GM18861 (cell line): ENCODE measurements around the gene PCSK6.

Experiments used
- ATAC-seq: cut with Tn5 transposase; IDR thresholded peaks from one replicate; pipeline ENCODE4 v1.9.1; 2021; ENCODE audit not compliant: unreplicated experiment

PCSK6 gene

DNA sequence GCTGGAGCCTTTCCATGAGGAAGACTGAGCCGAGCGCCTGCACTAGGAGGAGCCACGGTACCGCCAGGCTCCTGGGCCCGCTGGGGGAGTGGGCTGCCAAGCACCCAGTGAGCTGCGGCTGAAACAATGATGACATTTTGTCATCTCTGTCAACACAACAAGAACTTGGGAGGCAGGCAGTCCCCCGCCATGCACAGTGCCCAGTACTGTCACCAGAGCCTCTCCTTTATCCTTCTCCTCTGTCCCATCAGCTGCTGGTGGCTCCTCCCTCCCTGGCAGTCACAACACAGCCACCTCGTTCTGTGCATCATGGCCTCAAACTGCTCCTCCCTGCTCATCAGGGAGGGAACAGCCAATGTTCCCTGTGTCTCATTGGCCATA, 34.0 kb upstream of the PCSK6 start:
- no peak for ATAC-seq

GRCh38 chr15:101522621-101523559, 33.4 kb upstream of the PCSK6 start:
- ATAC-seq = no peak

- ATAC-seq = no peak
These were observed 32.6 kb upstream of the PCSK6 start for GRCh38 chr15:101522091-101522490.

- no peak for ATAC-seq
These were observed 32.1 kb upstream of the PCSK6 start for GRCh38 chr15:101521591-101521990.

- no peak for ATAC-seq
These were observed 31.6 kb upstream of the PCSK6 start for GRCh38 chr15:101521069-101521468.

DNA sequence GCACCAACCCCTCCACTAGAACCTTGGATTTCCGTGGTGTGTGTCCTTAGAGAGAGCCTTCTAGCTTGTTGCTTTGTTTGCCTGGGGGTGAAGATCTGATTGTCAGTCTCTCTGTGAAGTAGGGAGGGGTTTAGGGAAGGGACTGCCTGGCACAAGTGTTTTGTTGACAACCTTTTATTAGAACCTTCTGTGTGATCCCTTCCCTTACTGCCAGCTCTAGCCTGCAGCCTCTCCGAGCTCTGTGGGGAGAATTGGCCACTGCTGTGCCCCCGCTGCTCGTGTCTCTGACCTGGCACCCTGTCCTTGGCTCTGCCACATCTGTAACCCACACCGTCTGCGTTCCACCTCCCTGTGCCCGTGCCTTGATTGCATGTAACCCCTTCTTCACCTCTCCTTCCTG, 30.9 kb upstream of the PCSK6 start:
- ATAC-seq = no peak

DNA sequence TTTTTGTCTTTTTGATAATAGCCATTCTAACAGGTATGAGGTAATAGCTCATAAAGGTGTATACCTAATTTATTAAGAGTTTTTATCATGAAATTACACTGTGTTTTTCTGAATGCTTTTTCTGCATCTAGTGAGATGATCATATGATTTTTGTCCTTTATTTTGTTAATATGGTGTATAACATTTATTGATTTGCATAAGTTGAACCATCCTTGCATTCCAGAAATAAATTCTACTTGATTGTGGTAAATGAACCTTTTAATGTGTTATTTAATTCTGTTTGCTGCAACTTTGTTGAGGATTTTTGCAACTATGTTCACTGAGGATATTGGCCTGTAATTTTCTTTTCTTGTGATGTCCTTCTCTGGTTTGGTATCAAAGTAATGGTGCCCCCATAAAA, 28.0 kb upstream of the PCSK6 start:
- ATAC-seq = no peak

- no peak for ATAC-seq
These were observed 24.8 kb upstream of the PCSK6 start for GRCh38 chr15:101514318-101514717.

GRCh38 chr15:101511717-101512116, 22.2 kb upstream of the PCSK6 start:
- no peak for ATAC-seq

DNA sequence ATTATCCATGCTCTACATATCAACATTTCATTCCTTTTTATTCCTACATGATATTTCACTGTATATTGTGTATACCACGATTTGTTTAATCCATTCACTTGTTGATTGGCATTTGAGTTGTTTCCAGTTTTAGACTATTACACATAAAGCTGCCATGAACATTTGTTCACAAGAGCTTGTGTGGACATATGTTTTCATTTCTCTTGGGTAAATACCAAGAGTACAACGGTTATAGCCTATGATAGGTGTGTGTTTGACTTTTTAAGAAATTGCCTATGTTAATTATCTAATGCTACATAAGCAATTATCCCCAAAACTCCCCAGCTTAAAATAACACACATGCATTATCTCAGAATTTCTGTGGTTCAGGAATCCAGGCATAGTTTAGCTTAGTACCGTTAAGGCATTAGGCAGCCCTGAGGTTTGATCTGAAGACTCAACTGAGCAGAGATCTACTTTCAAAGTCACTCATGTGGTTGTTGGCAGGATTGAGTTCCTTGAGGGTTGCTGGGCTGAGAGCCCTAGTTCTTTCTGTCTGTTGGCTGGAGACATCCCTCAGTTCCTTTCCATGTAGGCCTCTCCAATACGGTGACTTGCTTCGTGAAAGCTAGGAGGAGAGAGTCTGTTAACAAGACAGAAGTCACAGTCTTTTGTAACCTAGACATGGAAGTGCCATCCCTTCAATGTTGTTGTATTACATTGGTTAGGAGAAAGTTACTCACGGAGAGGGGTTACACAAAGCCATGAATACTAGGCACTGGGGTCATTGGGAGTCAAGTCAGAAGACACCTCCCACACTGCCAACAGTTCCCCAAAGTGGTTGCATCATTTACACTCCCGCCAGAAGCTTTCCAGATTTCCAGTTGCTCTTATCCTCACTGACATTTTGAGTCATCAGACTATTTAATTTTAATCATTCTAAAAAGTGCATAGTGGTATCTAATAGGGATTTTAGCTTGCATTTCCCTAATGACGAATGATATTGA, 21.0 kb upstream of the PCSK6 start:
- no peak for ATAC-seq

DNA sequence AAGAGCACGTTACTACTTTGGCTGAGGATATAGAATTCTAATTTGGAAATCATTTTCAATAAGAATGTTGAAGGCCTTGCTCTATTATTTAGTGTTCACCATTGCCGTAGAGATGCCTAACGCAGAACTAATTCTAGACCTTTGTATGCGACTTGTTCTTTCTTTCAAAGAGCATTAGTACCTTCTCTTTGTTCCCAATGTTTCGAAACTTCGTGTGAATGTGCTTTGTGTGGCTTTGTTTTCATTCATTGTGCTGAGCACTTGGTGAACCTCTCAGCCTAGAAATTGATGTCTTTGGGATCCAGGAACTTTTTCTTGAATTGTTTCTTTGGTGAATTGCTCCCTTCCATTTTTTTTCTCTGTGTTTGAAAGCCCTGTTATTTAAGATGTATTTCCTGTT, 19.8 kb upstream of the PCSK6 start:
- ATAC-seq = no peak

GRCh38 chr15:101506491-101506890, 17.0 kb upstream of the PCSK6 start:
- ATAC-seq = no peak

GRCh38 chr15:101505610-101506337, 16.3 kb upstream of the PCSK6 start:
- ATAC-seq = no peak

GRCh38 chr15:101504866-101505609, 15.5 kb upstream of the PCSK6 start:
- ATAC-seq = no peak

DNA sequence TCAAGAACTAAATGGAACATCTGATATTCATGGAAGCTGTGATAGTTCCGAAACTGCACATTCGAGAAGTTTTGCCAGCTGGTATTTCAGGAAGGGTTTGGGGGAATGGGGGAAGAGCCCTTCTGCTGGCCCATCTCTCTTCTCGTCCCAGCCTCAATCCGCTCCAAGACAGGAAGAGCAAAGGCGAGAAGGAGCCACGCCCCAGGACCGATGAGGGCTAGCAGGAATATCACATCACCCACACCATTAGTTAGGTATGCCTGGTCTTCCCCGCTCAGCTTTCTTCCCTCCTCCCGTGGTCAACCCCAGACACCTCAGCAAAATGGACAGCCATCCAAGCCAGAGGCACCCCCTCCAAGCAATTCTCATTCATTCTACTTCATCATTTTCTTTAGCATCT, 14.9 kb upstream of the PCSK6 start:
- ATAC-seq = no peak

- ATAC-seq = no peak
These were observed 13.7 kb upstream of the PCSK6 start for GRCh38 chr15:101503296-101503599.

GRCh38 chr15:101502572-101503295, 13.2 kb upstream of the PCSK6 start:
- ATAC-seq = no peak

DNA sequence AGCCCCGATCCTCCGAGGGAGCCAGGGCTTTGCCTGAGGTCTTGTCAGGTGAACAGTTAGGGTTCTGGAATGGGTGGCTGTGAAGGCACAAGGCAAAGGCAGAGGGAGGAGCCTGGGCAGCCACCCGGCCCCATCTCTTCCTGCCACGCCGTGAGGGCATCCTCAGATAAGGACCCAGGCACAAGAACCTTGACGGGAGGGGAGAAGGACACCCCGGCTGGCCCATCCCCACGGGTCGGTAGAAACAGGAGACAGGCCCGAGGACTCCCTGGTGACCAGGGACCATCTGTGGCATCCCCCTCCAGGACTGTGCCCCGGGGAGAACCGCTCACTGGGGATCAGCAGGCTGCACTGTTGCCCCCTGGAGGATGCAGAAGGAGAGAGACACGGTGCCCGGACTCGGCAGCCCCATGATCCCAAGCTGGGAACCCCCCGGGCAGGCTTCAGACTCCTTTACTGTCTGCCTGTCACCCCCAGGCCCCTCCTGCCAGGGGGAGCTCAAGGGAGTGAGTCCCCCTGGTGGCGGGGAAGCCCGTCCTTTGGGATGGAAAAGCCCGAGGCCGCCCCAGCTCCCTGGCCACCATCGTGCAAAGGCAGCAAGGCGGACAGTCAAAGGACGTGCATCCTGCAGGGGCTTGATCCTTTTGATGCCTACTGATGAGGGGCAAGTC, 12.3 kb upstream of the PCSK6 start:
- no peak for ATAC-seq

GRCh38 chr15:101500865-101501551, 11.5 kb upstream of the PCSK6 start:
- ATAC-seq = no peak
